HG03045 (cell line): Measurements from ENCODE around the gene SPATS2L.

Source experiments
- ATAC-seq: cut with Tn5 transposase; IDR thresholded peaks from one replicate; pipeline ENCODE4 v1.9.1; 2021; ENCODE audit warnings: mild to moderate bottlenecking, moderate library complexity; ENCODE audit not compliant: unreplicated experiment

The SPATS2L gene

GRCh38 chr2:200405599-200406298, 99.3 kb downstream of the SPATS2L start:
- no peak for ATAC-seq

GRCh38 chr2:200406379-200406778, 99.9 kb downstream of the SPATS2L start:
- no peak for ATAC-seq

GRCh38 chr2:200408428-200409316, 102.2 kb downstream of the SPATS2L start:
- ATAC-seq = no peak

GRCh38 chr2:200411831-200412230, 105.3 kb downstream of the SPATS2L start:
- ATAC-seq = no peak

GRCh38 chr2:200414367-200414766, 107.9 kb downstream of the SPATS2L start:
- ATAC-seq = no peak

GRCh38 chr2:200415455-200415854, 109.0 kb downstream of the SPATS2L start:
- ATAC-seq = no peak

GRCh38 chr2:200416878-200417277, 110.4 kb downstream of the SPATS2L start:
- ATAC-seq = no peak

GRCh38 chr2:200417366-200417765, 110.9 kb downstream of the SPATS2L start:
- ATAC-seq = no peak

- ATAC-seq = no peak
Observed at GRCh38 chr2:200418399-200418798, 111.9 kb downstream of the SPATS2L start.

GRCh38 chr2:200419325-200419724, 112.8 kb downstream of the SPATS2L start:
- no peak for ATAC-seq

- no peak for ATAC-seq
Observed at GRCh38 chr2:200421270-200421669, 114.8 kb downstream of the SPATS2L start.

GRCh38 chr2:200422071-200422470, 115.6 kb downstream of the SPATS2L start:
- ATAC-seq = no peak

GRCh38 chr2:200422532-200423261, 116.2 kb downstream of the SPATS2L start:
- ATAC-seq = no peak

- ATAC-seq = no peak
Observed at GRCh38 chr2:200423541-200423940, 117.0 kb downstream of the SPATS2L start.

- ATAC-seq = no peak
Observed at GRCh38 chr2:200425026-200425821, 118.7 kb downstream of the SPATS2L start.

- no peak for ATAC-seq
Observed at GRCh38 chr2:200426754-200427153, 120.3 kb downstream of the SPATS2L start.

GRCh38 chr2:200428961-200429665, 122.6 kb downstream of the SPATS2L start:
- peak; percentile 60 for ATAC-seq

- no peak for ATAC-seq
Observed at GRCh38 chr2:200430017-200430416, 123.5 kb downstream of the SPATS2L start.

- no peak for ATAC-seq
Observed at GRCh38 chr2:200431996-200432705, 125.7 kb downstream of the SPATS2L start.
